ENCODE results near the gene SIAH2. TPM values are rescaled to one million over a fixed set of nuclear protein-coding genes. Genes with fewer than 3 reads are reported as not detected.

Gene SIAH2
- total RNA-seq, 1 experiment from 2014 or later: 22.7 TPM

GRCh38 chr3:150751781-150752263 is 11.1 kb downstream of the SIAH2 start:
- Histone ChIP-seq H3K36me3 (0 out of 2 replicates have a peak, but pooled peaks cover 3% of the 10 kb centered on the region), H3K27me3 (replicated peaks) (no peaks in the 10 kb centered on the region), H3K4me1 (replicated peaks) (0 out of 2 replicates have a peak, but pooled peaks cover 4% of the 10 kb centered on the region), H3K9me3 (replicated peaks) (no peaks in the 10 kb centered on the region), H3K27ac (no peak overlapping the region), H3K4me3 (no peak overlapping the region)
- DNase-seq (ENCODE audit: low read depth in 1 of 2, low spot score in 2 of 2): no peak

DNA sequence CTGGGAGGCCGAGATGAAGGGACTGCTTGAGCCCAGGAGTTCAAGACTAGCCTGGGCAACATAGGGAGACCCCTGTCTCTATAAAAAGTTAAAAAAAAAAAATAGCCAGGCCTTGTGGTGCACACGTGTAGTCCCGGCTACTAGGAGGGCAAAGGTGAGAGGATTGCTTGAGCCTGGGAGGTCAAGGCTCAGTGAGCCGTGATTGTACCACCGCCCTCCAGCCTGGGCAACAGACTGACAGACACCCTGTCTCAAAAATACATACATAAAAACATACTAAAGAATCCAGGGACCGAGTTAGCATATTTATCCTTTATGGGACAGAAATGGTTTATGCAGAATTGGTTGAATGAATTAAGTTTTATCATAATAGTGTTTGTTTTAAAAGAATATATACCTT is 13.7 kb downstream of the SIAH2 start:
- no peaks in the 10 kb centered on the region for H3K9me3 ChIP-seq (replicated peaks)
- H3K4me1 ChIP-seq (replicated peaks): peaks cover 13% of the 10 kb centered on the region
- no peak overlapping the region for H3K27ac ChIP-seq
- no peak for DNase-seq (ENCODE audit: low read depth in 1 of 2, low spot score in 2 of 2)
- H3K27me3 ChIP-seq (replicated peaks): no peaks in the 10 kb centered on the region
- 0 out of 2 replicates have a peak, but pooled peaks cover 3% of the 10 kb centered on the region for H3K36me3 ChIP-seq
- no peak overlapping the region for H3K4me3 ChIP-seq

- no peaks in the 10 kb centered on the region for H3K27me3 ChIP-seq (replicated peaks)
- H3K36me3 ChIP-seq: 0 out of 2 replicates have a peak, but pooled peaks cover 3% of the 10 kb centered on the region
- H3K4me1 ChIP-seq (replicated peaks): peaks cover 19% of the 10 kb centered on the region
- no peak overlapping the region for H3K27ac ChIP-seq
- H3K4me3 ChIP-seq: no peak overlapping the region
- H3K9me3 ChIP-seq (replicated peaks): no peaks in the 10 kb centered on the region
- no peak for DNase-seq (ENCODE audit: low read depth in 1 of 2, low spot score in 2 of 2)
Observed at GRCh38 chr3:150748684-150749047, 14.3 kb downstream of the SIAH2 start.

DNA sequence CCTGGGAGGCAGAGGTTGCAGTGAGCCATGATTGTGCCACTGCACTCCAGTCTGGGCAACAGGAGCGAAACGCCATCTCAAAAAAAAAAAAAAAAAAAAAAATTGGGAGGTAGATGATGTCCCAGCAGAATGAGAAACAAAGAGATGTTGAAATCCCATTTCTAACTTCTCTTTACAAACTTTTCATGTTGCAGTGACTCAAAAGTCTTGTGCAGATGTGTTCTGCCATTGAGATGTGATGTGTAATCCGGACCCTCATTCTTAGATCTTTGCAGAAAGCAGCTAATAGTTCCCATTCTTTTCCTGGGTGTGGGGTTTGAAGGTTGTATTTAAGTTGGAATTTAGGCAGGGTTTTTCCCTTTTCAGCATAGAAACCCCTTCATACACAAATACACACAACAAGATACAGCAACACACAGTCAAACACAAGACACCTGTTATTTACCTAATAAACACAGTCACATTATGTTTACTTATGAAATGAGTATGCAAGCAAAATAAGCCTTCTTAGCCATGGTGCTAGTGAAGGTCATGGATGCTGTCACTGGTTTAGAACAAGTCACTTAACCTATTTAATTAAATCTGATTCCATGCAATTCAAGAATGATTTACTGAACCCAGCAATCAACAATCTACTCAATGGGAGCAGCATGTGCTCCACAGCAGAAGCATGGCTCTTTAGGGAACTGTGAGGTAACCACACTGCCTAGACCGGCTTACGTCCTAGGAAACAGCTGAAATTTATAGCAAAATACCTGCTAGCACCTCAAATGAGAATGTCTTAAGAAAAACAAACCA is 14.9 kb downstream of the SIAH2 start:
- peaks cover 25% of the 10 kb centered on the region for H3K4me1 ChIP-seq (replicated peaks)
- H3K9me3 ChIP-seq (replicated peaks): no peaks in the 10 kb centered on the region
- DNase-seq (ENCODE audit: low read depth in 1 of 2, low spot score in 2 of 2): no peak
- peaks cover 3% of the 10 kb centered on the region; the same call in 1 of the 2 replicates for H3K36me3 ChIP-seq
- H3K27ac ChIP-seq: no peak overlapping the region
- H3K4me3 ChIP-seq: no peak overlapping the region
- no peaks in the 10 kb centered on the region for H3K27me3 ChIP-seq (replicated peaks)

GRCh38 chr3:150746791-150747590 is 16.0 kb downstream of the SIAH2 start:
- Histone ChIP-seq H3K4me1 (replicated peaks) (peaks cover 27% of the 10 kb centered on the region), H3K27ac (no peak overlapping the region), H3K27me3 (replicated peaks) (no peaks in the 10 kb centered on the region), H3K36me3 (peaks cover 8% of the 10 kb centered on the region), H3K4me3 (no peak overlapping the region), H3K9me3 (replicated peaks) (no peaks in the 10 kb centered on the region)
- DNase-seq (ENCODE audit: low read depth in 1 of 2, low spot score in 2 of 2): no peak

- H3K27ac ChIP-seq: no peak overlapping the region
- H3K9me3 ChIP-seq (replicated peaks): no peaks in the 10 kb centered on the region
- H3K4me3 ChIP-seq: no peak overlapping the region
- peaks cover 27% of the 10 kb centered on the region for H3K4me1 ChIP-seq (replicated peaks)
- DNase-seq (ENCODE audit: low read depth in 1 of 2, low spot score in 2 of 2): no peak
- H3K36me3 ChIP-seq: peaks cover 17% of the 10 kb centered on the region
- no peaks in the 10 kb centered on the region for H3K27me3 ChIP-seq (replicated peaks)
Observed at GRCh38 chr3:150745832-150746231, 17.1 kb downstream of the SIAH2 start.

- Histone ChIP-seq H3K36me3 (peaks cover 23% of the 10 kb centered on the region), H3K27me3 (replicated peaks) (no peaks in the 10 kb centered on the region), H3K4me3 (no peak overlapping the region), H3K9me3 (replicated peaks) (no peaks in the 10 kb centered on the region), H3K4me1 (replicated peaks) (peaks cover 27% of the 10 kb centered on the region), H3K27ac (no peak overlapping the region)
- no peak for DNase-seq (ENCODE audit: low read depth in 1 of 2, low spot score in 2 of 2)
Observed at GRCh38 chr3:150744919-150745211, 18.1 kb downstream of the SIAH2 start.

GRCh38 chr3:150744041-150744918 is 18.7 kb downstream of the SIAH2 start:
- Histone ChIP-seq H3K27ac (no peak overlapping the region), H3K4me1 (replicated peaks) (peaks cover 27% of the 10 kb centered on the region), H3K36me3 (peaks cover 26% of the 10 kb centered on the region), H3K9me3 (replicated peaks) (no peaks in the 10 kb centered on the region), H3K4me3 (no peak overlapping the region), H3K27me3 (replicated peaks) (no peaks in the 10 kb centered on the region)
- no peak for DNase-seq (ENCODE audit: low read depth in 1 of 2, low spot score in 2 of 2)

GRCh38 chr3:150743508-150743907 is 19.5 kb downstream of the SIAH2 start:
- DNase-seq (ENCODE audit: low read depth in 1 of 2, low spot score in 2 of 2): peak in 1 of 2 experiments; percentile 31
- no peaks in the 10 kb centered on the region for H3K9me3 ChIP-seq (replicated peaks)

GRCh38 chr3:150742679-150743078 is 20.3 kb downstream of the SIAH2 start:
- no peak overlapping the region for H3K4me3 ChIP-seq
- no peak for DNase-seq (ENCODE audit: low read depth in 1 of 2, low spot score in 2 of 2)

More at GRCh38 chr3:150743508-150743907, 19.5 kb downstream of the SIAH2 start:
- H3K36me3 ChIP-seq: peaks cover 26% of the 10 kb centered on the region
- H3K27me3 ChIP-seq (replicated peaks): no peaks in the 10 kb centered on the region
- no peak overlapping the region for H3K4me3 ChIP-seq
- H3K4me1 ChIP-seq (replicated peaks): peaks cover 30% of the 10 kb centered on the region
- no peak overlapping the region for H3K27ac ChIP-seq

DNA sequence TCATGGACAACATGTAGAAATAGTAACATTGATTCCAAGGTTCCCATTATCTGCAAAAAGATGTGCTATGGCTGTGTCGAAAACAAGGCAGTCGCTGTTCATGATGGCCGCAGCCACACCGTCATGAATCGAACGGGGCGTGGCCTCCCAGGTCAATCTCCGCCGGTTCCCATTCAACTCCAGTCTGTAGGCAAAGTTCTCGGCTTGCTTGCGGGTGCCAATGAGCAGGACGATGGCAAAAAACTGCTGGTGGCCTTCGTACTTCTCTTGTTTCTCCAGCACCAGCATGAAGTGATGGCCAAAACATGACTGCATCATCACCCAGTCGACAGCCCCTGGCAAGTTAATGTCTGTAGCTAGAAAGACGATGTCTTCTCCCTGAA is 20.8 kb downstream of the SIAH2 start:
- Histone ChIP-seq H3K36me3 (peaks cover 23% of the 10 kb centered on the region), H3K27ac (no peak overlapping the region), H3K4me3 (no peak overlapping the region), H3K27me3 (replicated peaks) (no peaks in the 10 kb centered on the region), H3K9me3 (replicated peaks) (no peaks in the 10 kb centered on the region), H3K4me1 (replicated peaks) (peaks cover 27% of the 10 kb centered on the region)
- no peak for DNase-seq (ENCODE audit: low read depth in 1 of 2, low spot score in 2 of 2)

More at GRCh38 chr3:150742679-150743078, 20.3 kb downstream of the SIAH2 start:
- H3K27me3 ChIP-seq (replicated peaks): no peaks in the 10 kb centered on the region
- H3K9me3 ChIP-seq (replicated peaks): no peaks in the 10 kb centered on the region
- peaks cover 31% of the 10 kb centered on the region for H3K4me1 ChIP-seq (replicated peaks)
- H3K36me3 ChIP-seq: peaks cover 23% of the 10 kb centered on the region
- no peak overlapping the region for H3K27ac ChIP-seq

- no peak for DNase-seq (ENCODE audit: low read depth in 1 of 2, low spot score in 2 of 2)
- H3K36me3 ChIP-seq: peaks cover 23% of the 10 kb centered on the region
- no peak overlapping the region for H3K4me3 ChIP-seq
- no peaks in the 10 kb centered on the region for H3K9me3 ChIP-seq (replicated peaks)
- peaks cover 27% of the 10 kb centered on the region for H3K4me1 ChIP-seq (replicated peaks)
- no peaks in the 10 kb centered on the region for H3K27me3 ChIP-seq (replicated peaks)
- no peak overlapping the region for H3K27ac ChIP-seq
Observed at GRCh38 chr3:150741497-150742140, 21.4 kb downstream of the SIAH2 start.

Measured in SJSA1 (cell line).